Measurements from ENCODE around the gene PCGF2.

Gene PCGF2

DNA sequence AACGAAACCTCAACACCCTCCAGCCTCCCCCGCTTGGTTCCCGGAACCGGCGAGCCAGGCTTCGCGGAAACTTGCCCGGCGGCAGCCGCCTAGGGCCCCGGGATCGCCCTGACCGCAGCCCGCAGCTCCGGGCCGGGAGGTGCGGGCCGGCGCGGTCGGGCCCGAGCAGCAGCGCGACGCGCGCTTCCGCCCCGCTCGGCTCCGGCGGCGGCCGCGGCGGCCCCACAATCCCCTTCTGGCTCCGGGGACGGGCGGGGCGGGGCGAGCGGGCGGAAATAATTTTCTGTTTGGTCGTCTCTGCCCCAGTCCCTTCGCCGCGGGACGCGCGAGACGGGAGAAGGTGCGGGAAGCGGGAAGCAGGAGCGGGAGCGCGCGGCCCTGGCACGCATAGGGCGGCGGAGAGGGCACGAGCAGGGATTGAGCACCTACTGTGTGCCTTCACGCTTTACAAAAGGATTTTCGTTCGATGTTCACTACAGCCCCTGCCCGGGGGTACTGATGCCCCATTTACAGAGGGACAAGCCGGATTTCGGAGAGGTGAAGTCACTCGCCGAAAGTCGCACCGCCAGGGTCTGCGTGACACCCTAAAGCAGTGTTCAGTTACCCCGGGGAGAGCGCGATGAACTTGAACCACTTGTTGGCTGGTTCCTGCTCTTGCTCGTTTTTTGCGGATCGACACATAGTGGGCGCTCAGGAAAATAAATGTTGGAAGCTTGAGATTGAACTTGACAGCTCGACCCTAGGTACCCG lies 45.8 kb downstream of the PCGF2 start:
- peak overlapping the region; percentile 86 for H3K4me3 ChIP-seq (replicated peaks; ENCODE audit: low read depth, low read length)
- TF ChIP-seq, protein P1, sequence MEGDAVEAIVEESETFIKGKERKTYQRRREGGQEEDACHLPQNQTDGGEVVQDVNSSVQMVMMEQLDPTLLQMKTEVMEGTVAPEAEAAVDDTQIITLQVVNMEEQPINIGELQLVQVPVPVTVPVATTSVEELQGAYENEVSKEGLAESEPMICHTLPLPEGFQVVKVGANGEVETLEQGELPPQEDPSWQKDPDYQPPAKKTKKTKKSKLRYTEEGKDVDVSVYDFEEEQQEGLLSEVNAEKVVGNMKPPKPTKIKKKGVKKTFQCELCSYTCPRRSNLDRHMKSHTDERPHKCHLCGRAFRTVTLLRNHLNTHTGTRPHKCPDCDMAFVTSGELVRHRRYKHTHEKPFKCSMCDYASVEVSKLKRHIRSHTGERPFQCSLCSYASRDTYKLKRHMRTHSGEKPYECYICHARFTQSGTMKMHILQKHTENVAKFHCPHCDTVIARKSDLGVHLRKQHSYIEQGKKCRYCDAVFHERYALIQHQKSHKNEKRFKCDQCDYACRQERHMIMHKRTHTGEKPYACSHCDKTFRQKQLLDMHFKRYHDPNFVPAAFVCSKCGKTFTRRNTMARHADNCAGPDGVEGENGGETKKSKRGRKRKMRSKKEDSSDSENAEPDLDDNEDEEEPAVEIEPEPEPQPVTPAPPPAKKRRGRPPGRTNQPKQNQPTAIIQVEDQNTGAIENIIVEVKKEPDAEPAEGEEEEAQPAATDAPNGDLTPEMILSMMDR (IDR thresholded peaks at IDR 0.05; ENCODE audit: low read depth, low read length, missing control alignments), result no peak
- DNase-seq (ENCODE audit: extremely low read depth, low read depth), result no peak

DNA sequence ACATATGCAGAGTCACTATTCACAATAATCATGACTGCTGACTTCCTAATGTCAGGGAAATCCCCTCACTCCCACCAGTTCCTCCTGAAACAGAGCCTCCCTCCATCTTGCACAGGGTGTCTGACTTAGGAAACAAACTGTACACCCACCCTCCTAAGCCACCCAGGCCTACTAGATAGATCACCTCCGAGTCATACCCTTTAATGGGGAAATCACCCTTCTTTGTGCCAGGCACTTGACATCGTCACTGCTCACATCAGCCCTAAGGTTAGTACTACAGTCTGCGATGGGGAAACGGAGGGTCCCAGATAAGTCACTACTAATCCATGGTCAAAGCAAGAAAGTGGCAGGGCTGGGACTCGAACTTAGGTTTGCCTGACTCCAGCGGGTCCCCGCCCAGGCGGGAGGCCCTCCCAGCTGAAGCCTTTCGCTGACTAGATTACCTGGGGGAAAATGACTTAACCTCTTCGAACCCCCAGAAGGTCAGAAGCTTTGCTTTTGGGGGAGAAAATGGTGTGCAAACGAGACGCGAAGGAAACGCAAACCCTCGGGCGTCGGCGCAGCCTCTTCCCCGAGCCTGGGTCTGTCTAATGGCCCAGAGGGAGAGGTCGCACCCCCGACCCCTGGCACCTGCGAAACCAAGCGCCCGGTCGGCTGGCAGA lies 46.5 kb downstream of the PCGF2 start:
- no peak for DNase-seq (ENCODE audit: extremely low read depth, low read depth)
- H3K4me3 ChIP-seq (replicated peaks; ENCODE audit: low read depth, low read length), result peak overlapping the region; percentile 86
- TF ChIP-seq, protein P1 (IDR thresholded peaks at IDR 0.05; ENCODE audit: low read depth, low read length, missing control alignments), result no peak

DNA sequence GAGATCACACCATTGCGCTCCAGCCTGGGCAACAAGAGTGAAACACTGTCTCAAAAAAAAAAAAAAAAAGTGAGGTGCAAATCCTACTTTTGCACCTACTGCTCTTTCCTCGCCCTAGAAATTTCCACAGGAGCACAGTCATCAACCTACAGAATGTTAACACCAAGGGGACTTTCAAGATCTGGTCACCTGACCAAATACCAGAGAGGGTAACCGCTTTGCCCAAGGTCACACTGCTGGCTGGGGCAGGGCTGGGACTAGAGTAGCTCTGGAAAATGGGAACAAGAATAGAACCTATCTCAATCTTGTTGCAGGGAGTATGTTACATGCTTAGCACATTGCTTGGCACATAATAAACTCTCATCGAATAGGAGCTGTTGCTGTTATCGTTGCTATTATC lies 49.4 kb downstream of the PCGF2 start:
- no peak overlapping the region for H3K4me3 ChIP-seq (replicated peaks; ENCODE audit: low read depth, low read length)
- TF ChIP-seq, protein P1 (IDR thresholded peaks at IDR 0.05; ENCODE audit: low read depth, low read length, missing control alignments), result no peak
- DNase-seq (ENCODE audit: extremely low read depth, low read depth), result no peak

GRCh38 chr17:38697061-38697820 lies 50.9 kb downstream of the PCGF2 start:
- TF ChIP-seq, protein P1 (IDR thresholded peaks at IDR 0.05; ENCODE audit: low read depth, low read length, missing control alignments), result no peak
- DNase-seq (ENCODE audit: extremely low read depth, low read depth), result no peak
- H3K4me3 ChIP-seq (replicated peaks; ENCODE audit: low read depth, low read length), result no peak overlapping the region

DNA sequence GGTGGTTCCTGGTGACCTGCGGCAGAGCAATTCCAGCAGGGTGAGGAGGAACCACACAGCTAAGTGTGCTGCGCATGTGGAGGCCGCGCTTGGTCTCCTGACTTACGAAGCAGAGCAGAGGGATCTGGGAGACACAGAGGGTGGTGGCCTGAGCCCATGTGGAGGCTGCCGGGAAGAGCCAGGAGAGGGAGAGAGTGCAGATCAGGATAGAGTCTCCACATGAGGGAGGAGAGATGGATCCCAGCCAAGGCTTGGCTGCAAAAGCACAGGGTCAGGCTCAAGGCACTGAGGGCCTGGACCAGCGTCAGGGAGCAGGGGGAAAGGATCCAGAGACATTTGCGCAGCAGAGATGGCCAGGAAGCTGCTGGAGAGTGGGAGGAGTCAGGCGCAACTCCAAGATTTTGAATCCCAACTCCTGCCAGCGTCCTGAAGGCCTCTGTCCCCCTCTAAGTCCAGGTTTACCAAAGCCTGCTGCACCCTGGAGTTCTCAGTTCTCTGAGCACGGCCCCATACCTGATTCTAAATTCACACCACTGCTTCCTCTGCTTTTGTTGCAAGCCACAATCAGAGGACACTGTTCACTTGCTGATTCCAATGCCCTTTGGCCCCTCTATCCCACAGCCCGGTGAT lies 54.3 kb downstream of the PCGF2 start:
- TF ChIP-seq, protein P1 (IDR thresholded peaks at IDR 0.05; ENCODE audit: low read depth, low read length, missing control alignments), result no peak
- no peak overlapping the region for H3K4me3 ChIP-seq (replicated peaks; ENCODE audit: low read depth, low read length)
- peak; percentile 65 for DNase-seq (ENCODE audit: extremely low read depth, low read depth)

- no peak for DNase-seq (ENCODE audit: extremely low read depth, low read depth)
- H3K4me3 ChIP-seq (replicated peaks; ENCODE audit: low read depth, low read length), result no peak overlapping the region
- TF ChIP-seq, protein P1 (IDR thresholded peaks at IDR 0.05; ENCODE audit: low read depth, low read length, missing control alignments), result no peak
These were observed 57.0 kb downstream of the PCGF2 start for GRCh38 chr17:38691154-38691553.

Data from HFF-Myc (cell line).